HT-29 (cell line): ENCODE data around the gene KRT15. TPM values are rescaled to one million over a fixed set of nuclear protein-coding genes. Genes with fewer than 3 reads are reported as not detected.

Source experiments
- DNase-seq: peaks from one replicate; pipeline ENCODE4 v3.0.0-alpha.2; 2015; ENCODE audit warnings: low spot score
- total RNA-seq: library from RNA; depleted of rRNA; stranded (reverse); fragments of >200 nt; shearing (Covaris generic); gene quantifications from 2 replicates; pipeline ENCODE4 v1.2.3, GENCODE V29; 2014

The KRT15 gene
- total RNA-seq, 1 experiment from 2014 or later, result 14.1 TPM

GRCh38 chr17:41505809-41506767, 12.6 kb downstream of the KRT15 start:
- DNase-seq, result no peak

DNA sequence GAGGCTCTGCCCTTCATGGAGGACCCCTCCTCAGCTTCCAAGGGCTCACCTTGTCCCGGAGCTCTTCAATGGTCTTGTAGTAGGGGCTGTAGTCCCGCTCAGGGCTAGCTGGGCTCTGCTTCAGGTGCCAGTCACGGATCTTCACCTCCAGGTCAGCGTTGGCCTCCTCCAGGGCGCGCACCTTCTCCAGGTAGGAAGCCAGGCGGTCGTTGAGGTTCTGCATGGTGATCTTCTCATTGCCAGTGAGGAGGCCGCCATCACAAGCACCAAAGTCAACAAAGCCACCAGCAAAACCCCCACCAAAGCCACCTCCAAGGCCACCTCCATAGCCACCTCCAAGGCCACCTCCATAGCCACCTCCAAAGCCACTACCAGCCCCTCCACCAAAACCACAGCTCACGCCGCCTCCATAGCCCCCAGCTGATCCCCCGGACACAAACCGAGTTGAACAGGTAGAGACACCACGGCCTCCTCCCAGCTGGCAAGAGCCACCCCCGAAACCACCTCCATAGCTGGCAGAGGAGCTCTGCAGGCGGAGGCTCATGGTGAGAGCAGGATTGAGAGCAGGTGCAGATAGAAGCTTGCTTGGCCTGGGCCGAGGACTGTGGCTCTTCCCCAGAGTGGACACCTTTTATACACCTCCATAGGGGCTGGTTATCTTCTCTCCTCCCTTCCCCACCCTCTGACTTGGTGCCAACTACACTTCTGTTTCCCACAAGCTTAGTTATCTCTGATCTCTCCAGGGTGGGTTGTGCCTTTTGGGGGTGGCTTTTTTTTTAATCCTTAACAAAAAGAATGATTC, 13.5 kb downstream of the KRT15 start, which contains the start of gene KRT13:
TSS of gene KRT13 (minus strand) at position 606 of the 802 bp plus-strand sequence. CDS start at position 544, 62 bp downstream.
- peak; percentile 58 for DNase-seq

- no peak for DNase-seq
These were observed 14.3 kb downstream of the KRT15 start for GRCh38 chr17:41504246-41504977.

DNA sequence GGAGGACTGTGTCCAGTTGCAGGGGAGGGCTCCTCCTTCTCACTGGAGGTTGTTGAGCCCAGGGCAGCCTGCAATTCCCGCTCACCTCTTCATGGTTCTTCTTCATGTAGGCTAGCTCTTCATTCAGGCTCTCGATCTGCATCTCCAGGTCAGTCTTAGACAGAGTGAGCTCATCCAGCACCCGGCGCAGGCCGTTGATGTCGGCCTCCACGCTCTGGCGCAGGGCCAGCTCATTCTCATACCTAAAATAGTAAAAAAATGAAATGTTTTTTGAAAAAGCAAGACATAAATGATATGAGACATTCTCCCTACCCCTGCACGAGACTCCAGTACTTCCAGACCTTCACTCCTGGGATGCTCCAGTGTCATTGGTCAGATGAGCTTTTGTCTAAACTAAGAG, 15.5 kb downstream of the KRT15 start:
- no peak for DNase-seq

- DNase-seq, result peak; percentile 60
These were observed 18.4 kb downstream of the KRT15 start for GRCh38 chr17:41500131-41500911.

DNA sequence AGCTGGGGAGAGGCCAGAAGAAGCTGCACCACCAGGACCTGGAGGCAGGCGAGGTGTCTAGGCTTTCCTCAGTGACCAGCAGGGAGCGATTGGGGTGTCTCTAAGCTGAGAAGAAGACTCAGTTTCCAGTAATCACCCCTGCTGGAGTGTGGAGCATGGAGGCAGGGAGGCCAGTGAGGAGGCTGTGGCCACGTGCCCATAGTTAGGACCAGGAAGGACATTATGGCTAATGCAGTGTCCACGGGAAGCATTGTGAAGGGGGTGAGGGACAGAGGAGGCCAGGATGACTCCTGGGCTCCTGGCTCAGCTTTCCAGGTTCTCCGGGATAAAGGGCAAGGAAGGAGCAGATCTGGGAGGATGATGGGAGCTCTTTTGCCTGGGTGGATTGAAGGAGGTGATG, 19.0 kb downstream of the KRT15 start:
- DNase-seq, result no peak

DNA sequence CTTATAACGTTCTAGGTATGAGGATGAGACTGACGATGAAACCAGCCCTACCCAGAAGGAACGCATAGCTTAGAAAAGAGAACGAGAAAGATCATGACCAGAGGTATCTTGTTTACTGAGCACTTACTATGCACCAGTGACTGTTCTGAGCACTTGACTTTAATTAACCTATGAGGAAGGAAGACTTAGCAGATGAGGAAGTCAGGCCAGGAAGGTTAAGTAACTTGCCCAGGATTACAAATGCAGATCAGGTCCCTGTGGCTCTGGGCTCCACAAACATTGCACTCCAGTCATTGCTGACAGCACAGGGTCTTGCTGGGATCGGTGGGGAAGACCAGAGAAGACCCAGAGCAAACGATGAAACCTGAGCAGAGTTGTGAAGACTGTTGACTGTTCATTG, 20.4 kb downstream of the KRT15 start:
- DNase-seq, result no peak

DNA sequence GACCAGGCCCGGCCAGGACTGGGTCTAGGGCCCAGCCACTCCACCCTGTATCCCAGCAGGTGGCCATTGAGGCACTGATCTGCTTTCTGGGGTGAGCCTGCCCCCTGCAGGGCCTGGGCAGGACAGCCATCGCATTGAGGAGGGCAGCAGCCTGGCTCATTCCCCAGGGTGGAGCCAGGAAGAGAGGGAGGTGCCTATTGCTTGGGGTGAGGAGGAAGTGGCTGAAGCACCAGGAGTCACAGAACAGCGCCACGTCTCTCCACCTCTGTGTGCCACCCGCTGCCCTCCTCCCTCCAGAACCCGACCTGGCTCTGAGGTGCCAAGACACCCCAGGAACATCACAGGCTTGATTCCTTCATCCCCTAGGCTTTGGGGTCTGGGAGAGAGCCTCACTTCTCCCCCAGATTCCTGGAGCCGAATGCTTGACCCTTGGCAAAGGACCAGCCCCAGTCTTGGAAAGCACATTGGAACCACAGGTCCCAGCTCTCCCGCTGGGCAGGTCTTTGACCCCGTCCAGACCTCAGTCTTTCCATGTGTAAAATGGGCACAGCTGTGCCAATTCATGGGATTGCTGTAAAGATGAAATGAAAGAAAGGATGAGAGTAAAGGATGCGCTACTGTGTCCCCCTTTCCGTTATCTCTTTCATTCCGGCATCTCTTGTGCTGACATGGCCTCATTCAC, 21.7 kb downstream of the KRT15 start:
- peak; percentile 90 for DNase-seq

- no peak for DNase-seq
These were observed 24.2 kb downstream of the KRT15 start for GRCh38 chr17:41494524-41494923.

DNA sequence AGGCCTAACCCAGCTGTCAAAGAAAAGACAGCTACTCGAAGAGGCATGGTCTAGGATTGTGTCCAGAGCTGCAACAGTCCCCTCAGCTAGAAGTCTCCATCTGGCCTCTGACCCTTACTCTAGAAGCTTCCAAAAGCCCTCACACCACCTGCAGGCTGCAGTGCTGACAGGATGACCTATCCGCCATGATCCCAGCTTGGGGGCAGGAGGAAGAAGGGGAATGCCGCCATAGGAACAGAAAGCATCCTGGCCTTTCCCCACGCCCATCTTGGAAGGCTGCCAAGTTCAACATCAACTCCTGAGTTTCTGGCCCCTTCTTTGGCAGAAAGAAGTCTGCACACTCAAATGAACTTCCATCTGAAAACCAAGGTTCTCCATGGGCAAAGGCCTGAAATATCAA, 25.9 kb downstream of the KRT15 start:
- peak; percentile 54 for DNase-seq

GRCh38 chr17:41492351-41492750, 26.3 kb downstream of the KRT15 start:
- DNase-seq, result no peak

DNA sequence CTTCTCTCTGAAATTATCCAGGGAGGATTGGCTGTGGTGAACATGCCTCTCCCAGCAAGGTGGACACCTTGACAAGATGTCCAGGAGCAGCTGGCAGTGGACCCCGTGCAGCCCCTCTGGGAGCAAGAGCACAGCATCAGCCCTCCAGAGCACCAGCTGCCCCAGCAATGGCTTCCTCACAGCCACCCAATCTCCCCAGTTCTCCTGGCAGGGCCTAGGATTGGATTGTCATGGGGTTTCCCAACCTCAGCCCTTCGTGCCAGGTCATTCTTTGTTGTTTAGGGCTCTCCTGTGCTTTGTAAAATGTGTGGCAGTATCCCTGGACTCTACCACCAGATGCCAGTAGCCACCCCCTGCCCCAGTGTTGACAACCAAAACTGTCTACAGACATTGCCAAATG, 27.2 kb downstream of the KRT15 start:
- DNase-seq, result no peak

DNA sequence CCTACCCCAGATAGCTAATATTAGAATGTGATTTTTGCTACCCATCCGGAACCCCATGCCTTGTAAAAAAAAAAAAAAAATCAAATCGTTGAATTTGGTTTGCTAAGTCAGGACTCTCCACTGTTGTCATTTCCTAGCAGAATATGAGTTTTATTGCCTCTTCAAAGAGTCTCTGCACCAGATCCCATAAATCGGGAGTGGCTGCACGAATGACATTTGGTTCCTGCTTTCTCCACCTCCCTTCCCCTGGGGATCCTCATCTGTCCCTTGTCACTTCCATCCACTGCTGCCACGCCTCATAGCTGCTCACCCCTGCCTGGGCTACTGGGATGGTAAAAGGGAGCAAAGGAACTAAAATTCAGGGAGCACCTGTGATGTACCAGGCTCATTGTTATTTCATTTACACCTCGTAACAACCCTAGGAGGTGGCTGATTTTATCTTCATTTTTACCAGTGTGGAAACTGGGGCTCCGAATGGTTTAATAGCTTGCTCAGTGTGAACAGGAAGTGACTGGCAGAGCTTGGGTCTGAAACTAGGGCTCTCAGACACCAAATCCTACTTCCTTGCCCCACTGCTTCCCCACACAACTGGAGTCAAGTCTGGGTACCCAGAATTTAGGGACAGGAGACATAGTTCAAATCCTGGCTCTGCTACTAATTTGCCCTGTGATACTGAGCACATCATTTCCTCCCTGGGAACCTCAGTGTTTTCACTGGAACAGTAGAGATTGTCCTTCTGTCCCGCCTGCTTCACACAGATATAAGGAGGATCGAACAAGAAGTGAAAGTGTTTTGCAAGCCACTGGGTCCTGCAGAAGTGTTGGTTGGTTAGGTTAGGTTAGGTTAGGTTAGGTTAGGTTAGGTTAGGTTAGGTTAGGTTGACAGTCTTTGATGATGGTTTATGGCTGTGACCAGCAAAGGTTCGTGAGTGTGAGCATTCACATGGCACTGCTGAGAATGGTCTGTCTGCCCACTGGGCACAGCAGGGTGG, 28.4 kb downstream of the KRT15 start:
- no peak for DNase-seq

DNA sequence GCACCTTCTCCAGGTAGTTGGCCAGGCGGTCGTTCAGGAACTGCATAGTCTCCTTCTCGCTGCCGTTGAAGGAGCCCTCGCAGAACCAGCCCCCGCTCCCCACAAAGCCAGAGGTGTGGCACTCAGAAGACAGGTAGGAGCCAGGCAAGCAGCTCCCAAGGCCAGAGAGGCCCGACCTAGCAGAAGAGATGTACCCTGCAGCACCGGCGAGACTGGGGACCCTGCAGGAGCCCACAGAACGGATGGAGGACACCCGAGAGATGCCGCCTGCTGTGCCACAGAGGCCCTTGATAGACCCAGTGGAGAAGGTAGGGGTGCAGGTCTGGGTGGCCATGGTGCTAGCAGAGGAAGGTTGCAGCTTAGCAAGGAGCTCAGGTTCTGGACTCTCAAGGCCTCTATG, 29.2 kb downstream of the KRT15 start, which contains the start of gene KRT36:
TSS of gene KRT36 (minus strand) at position 380 of the 400 bp plus-strand sequence. CDS start at position 334, 46 bp downstream.
- DNase-seq, result no peak

DNA sequence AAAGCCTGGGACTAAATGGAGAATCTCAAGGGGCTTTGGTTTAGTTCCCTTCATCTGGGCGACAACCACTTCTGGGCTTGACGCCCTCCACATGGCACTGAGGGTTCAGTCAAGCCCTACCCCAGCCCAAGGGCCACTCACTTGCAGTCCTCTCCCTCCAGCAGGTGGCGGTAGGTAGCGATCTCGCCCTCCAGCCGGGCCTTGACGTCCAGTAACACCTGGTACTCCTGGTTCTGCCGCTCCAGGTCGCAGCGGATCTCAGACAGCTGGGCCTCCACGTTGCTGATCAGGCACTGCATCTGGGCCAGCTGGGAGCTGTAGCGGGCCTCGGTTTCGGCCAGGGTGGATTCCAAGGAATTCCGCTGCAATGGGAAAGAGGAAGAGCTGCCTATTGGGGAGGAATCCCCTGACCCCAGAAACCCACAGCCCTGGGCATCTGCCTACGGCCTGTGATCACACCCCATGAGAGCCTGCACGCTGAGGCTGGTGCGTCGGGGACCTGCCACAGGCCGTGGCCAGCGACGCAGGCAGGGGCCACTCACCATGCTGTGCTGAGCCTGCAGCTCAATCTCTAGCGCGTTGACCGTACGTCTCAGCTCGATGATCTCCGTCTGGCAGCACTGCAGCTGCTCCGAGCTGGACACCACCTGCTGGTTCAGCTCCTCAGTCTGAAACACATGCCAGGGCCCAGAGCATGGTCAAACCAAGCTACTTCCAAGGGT, 31.7 kb downstream of the KRT15 start:
- peak; percentile 44 for DNase-seq

DNA sequence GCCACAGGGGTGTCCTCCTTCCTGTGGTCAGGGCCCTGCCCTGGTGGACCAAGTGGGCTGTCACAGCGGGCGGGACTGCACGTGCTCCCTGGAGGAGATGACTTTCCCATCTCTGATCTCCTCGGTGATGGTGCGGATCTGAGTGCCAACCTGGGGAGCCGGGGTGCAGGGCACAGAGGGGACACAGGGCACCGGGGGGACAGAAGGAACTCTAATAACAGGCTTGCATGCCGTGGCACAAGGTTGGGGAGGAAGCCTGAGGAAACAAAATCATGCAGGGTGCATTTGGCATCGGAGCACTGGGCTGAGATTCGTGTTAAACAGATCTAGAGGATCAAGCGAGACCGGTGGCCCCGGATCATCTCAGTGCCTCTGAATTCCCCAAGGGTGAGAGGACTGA, 32.4 kb downstream of the KRT15 start:
- DNase-seq, result no peak

GRCh38 chr17:41484920-41485904, 33.5 kb downstream of the KRT15 start:
- DNase-seq, result no peak
